ENCODE measurements around the gene YIF1A.
A peak's percentile ranks its signal among the peaks of the same experiment; 100 is the strongest.
"Not testable (repeated sequence)": the region's sequence is repeated elsewhere in the genome, so short reads cannot be mapped to it uniquely, and the experiment has no call there.

Gene YIF1A

DNA sequence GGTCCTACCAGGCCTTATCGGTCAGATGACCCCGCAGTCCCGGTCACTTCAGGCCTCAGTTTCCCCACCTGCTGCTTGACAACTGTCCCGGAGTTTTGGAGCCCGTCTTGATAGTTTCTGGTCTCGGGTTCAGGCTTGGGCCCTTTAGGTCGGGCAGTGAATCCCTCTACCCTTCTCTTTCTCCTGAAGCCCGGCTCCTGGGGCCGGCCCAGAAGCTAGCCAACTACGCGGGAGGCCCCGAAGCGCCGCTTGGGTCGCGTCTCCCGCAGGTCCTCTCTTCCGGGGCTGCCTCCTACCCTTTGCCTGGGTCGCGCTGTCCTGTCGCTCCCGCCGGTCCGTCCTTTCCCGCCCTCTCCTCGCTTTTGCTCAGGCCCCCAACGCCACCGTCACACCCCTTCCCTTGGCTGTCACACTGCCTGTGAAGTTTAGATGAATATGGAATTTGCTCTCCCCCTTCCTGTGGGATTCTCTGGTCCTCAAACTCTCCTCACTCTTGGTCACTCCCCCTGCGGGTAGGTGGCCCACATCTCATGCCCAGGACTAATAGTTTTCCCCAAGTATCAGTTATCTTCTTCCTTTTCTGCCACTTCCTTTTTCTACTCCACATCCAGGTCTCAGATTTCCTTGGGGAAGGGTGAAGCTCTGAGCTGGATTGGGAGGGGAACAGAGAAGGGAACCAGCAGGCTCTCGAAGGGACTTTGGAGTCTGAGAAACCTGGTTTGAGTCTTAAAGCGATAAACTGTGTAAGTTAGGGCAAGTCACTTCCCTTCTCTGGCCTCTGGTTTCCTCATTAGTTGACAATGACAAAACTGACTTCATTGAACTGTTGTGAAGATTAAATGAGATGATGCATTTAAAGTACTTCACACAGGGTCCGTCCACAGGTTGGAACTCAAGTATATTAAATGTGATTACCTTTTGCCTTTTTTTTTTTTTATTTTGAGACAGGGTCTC is 19.7 kb downstream of the YIF1A start:
- no peak for DNase-seq (ENCODE audit: low read depth in 2 of 2)

DNA sequence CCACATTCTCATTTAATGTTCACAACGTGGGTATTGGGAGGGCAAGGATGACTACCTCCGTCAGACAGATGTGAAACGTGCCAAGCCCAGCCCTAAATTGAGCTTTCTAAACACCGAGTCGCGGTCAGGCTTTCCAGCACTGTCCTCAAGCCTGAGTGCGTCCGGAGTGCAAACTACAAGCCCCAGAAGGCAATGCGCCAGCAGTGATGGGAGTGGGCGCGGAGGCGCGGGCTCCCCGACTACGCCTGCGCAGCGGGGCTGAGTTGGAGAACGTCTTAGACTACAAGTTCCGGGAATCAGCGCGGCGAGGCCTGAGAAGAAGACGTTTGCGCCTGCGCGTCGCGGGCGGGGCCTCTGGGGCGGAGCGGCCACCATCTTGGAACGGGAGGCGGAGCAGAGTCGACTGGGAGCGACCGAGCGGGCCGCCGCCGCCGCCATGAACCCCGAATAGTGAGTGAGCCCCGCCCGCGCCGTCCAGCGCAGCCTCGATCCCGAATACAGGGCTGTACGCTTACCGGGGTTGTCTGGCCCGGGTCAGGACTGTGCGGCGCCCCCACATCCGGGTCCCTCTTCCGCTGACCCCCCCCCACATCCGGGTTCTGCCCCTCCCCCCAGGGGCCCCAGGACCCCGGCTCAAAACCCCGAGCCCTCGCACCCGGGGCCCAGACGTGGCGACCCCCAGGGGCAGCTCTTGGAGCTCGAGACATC is 20.5 kb downstream of the YIF1A start, which contains the start of gene RAB1B:
Gene RAB1B (plus strand): TSS at position 396 of the 708 bp plus-strand sequence. CDS start 41 bp downstream, at position 437.
- peak; percentile 100 for DNase-seq (ENCODE audit: low read depth in 2 of 2)

DNA sequence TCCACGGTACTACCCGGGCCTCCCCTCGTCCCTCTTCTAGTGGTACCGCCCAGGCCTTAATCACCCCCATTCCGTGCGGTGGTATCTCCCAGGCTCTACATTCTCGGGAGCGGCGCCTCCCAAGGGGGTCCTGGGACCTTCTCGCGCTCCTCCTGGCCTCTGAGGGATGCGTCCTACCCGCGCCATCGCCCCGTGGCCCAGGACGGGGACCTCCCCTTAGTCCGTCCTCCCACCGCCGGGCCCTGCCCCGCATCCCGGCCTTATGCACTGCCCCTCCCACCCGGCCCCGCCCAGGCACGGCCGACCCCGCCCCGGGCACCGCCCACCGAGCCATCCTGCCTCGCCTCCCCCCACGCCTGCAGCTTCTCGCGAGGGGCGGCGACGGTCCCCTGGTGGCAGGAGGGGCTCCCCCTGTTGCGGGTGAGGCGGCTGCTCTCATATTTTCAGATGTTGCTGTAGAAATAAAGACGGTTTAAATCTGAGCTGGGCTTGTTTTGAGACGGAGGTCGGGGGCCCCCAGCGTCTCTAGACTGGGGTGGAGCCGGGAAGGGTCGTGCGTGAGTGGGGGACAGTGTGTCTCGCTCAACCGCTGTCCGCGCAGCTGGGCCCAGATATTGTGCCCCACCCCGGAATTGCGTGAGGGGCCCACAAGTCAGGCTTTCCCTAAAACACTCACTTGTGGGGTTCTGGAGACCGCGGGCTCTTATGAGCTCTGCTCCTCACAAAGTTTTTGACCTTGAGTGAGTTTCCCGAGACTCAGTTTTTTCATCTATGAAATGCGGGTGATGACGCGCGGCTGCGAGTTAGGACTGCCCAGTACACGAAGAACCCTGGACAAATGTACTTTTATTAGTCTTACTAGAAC is 21.3 kb downstream of the YIF1A start:
- DNase-seq (ENCODE audit: low read depth in 2 of 2) = peak; percentile 70 to 73

DNA sequence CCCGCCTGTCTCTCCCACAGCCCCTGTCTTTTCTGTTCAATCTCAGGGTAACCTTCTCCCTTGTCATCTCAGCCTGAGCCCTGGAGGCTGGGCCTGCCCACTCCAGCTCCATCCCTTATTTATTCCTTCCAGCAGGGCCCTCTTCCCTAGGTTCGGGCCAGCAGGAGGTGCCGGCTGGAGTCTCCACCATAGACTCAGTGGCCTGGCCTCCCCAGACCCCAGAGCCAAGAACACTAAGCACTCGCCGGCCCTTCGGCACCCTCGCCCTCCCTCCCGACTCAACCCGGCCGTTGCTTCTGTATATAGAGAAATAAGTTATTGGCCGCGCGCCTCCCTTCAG is 21.9 kb downstream of the YIF1A start:
- DNase-seq (ENCODE audit: low read depth in 2 of 2) = no peak

DNA sequence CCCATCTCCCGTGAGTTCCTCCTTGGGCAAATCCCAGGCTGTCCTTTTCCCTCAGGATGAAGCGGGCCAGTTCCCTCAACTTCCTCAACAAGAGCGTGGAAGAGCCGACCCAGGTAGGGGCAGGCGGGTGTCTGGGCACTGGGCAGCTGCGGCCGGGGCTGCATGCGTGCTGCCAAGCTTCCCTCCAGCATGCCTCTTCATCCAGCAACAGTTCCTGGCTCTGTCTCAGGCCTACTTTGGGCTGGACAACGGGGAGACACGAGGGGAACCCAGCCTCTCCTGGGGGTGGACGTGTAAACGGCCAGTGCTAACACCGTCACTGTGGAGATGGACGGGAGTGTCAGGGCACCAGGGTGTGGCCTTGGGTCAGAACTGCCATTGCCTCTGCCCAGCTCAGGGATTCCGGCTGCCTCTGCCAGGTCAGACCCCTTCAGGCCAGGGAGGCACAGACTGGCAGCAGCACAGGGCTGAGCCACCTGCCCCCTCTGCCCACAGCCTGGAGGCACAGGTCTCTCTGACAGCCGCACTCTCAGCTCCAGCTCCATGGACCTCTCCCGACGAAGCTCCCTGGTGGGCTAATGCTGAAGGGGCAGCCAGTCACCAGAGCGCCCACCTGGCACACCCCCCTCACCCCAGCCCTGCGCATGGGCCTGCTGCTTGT is 22.4 kb downstream of the YIF1A start:
- no peak for DNase-seq (ENCODE audit: low read depth in 2 of 2)

DNA sequence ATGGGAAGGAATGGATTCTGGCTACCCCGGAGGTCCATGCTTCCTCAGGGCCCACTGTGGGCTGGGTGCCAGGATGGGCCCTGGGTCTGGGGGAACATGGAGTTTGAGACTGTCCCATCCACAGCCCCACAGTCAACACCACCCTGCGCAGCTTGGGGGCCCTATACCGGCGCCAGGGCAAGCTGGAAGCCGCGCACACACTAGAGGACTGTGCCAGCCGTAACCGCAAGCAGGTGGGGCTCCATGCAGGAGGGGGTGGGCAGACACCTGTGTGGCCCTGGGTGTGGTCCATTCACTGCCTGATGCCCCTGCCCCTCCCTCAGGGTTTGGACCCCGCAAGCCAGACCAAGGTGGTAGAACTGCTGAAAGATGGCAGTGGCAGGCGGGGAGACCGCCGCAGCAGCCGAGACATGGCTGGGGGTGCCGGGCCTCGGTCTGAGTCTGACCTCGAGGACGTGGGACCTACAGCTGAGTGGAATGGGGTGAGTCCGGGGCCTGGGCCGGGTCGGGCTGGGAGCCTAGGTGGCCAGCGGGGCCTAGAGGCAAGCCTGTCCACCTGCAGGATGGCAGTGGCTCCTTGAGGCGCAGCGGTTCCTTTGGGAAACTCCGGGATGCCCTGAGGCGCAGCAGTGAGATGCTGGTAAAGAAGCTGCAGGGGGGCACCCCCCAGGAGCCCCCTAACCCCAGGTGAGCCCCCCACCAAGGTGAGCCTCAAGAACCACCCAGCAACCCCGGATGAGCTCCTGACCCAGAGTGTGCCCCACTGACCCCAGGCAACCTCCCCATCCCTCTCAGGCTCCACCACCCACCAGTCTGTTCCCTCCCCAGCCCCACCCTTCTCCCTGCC is 23.2 kb downstream of the YIF1A start:
- no peak for DNase-seq (ENCODE audit: low read depth in 2 of 2)

DNA sequence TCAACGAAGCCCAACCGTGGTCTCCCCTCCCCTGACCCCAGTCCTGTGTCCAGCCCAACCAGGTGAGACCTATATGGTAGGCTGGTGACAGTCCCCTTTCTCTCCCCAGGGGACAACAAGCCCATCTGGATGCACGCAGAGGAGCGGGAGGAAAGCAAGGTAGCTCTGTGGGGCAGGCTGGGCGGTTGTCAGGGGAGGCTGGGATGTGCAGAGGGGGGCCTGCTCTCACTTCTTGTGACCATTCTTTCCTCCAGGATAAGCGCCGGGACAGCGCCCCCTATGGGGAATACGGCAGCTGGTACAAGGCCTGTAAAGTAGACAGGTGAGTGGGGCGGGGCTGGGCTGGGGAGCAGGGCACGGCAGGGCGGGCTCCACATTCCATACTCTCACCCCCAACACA is 24.0 kb downstream of the YIF1A start:
- no peak for DNase-seq (ENCODE audit: low read depth in 2 of 2)

DNA sequence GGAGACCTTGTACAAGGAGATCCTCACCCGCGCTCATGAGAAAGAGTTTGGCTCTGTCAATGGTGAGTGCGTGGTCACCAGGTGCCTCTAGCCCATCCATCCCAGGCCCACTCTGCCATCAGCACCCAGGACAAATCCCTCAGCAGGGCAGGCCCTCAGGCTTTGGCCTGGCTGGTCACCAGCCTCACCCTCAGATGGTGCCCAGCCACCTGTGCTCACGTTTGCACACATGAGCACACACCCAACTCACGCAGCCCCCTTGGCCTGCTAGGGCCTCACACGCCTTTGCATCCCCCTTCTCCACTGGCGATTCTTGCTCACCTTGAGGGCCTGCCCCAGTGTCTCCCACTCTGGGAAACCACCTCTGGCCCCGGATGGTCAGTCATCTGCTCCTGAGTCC is 24.6 kb downstream of the YIF1A start:
- DNase-seq (ENCODE audit: low read depth in 2 of 2) = no peak

DNA sequence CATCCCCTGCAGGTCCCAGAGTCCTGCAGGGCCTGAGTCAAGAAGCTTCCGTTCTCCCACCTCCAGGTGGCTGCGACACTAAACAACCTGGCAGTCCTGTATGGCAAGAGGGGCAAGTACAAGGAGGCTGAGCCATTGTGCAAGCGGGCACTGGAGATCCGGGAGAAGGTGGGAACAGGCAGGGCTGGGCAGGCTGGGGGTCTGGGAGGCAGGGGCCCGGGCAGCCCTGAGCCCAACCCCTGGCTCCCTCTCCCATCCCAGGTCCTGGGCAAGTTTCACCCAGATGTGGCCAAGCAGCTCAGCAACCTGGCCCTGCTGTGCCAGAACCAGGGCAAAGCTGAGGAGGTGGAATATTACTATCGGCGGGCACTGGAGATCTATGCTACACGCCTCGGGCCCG is 25.2 kb downstream of the YIF1A start:
- no peak for DNase-seq (ENCODE audit: low read depth in 2 of 2)

DNA sequence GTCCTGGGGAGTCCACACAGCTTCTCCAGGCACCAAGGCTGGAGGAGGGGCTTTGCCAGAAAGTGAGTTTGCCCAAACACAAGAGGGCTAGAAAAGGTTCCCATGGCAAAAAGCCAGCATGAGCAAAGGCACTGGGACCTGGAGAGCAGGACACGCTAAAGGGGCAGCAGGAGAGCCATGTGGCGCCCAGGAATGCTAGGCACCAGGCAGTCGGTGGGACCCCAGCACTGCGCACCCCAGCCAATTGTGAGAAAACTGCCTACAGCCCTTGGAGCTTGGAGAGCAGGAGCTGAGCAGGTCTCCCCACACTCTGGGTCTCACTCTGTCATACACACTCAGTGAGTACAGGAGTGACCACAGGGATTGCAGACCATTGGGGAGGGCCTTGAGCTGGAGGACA is 25.7 kb downstream of the YIF1A start:
- DNase-seq (ENCODE audit: low read depth in 2 of 2) = no peak

DNA sequence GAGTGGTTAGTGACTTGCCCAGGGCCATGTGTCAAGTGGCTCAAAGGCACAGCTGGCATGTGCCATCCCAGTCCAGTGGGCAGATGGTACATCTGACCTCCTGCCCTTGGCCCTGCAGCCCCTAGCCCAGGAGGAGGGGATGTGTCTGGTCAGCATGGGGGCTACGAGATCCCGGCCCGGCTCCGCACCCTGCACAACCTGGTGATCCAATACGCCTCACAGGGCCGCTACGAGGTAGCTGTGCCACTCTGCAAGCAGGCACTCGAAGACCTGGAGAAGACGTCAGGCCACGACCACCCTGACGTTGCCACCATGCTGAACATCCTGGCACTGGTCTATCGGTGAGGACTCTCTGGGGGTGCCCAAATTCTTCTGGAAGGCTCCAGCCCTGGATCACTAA is 26.2 kb downstream of the YIF1A start:
- no peak for DNase-seq (ENCODE audit: low read depth in 2 of 2)

DNA sequence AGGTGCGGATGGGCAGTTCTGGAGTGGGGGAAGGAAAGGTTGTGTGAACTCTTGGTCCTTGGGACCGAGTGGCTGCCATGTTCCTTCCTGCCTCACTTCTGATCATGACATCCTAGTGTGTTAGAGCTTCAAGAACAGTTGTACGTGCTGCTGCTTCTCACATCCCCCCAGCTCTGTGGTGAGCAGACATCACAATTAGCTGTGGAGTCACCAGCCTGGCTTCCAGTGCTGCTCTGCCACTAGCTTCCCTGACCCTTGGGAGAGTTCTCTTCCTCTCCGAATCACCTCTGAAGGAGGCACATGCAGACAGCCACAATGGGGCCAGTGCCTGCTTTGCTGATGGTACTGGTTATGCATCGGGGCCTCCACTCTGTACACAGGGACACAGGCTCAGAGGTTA is 26.8 kb downstream of the YIF1A start:
- no peak for DNase-seq (ENCODE audit: low read depth in 2 of 2)

DNA sequence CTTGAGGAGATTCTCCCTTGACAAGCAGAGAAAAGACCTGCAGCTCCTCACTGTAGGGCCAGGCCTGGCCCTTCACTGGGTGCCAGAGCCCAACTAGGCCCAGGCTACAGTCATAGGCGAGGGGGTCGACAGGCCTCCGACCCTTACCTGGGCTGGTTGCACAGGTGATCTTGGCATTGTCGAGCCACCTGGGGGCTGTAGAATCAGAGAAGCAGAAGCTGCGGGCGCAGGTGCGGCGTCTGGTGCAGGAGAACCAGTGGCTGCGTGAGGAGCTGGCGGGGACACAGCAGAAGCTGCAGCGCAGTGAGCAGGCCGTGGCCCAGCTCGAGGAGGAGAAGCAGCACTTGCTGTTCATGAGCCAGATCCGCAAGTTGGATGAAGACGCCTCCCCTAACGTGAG is 27.4 kb downstream of the YIF1A start:
- no peak for DNase-seq (ENCODE audit: low read depth in 2 of 2)

DNA sequence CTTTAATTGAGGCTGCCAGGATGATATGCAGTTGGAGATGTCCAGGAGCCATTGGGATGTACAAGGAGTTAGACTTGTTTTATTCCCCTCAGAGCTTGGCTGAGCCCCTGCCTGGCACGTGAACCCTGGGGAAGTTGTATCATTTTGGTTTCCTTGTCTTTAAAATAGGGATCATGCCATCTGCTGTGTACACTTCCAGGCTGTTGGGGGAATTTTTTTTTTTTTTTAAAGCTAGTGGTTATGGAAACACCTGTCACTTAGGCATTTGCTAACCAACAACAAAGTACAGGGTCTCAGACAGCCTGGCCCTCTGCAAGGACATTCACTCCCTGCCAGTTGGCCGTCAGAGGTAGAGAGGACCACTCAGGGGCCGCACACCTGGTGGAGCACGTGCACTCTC is 29.0 kb downstream of the YIF1A start:
- no peak for DNase-seq (ENCODE audit: low read depth in 2 of 2)

DNA sequence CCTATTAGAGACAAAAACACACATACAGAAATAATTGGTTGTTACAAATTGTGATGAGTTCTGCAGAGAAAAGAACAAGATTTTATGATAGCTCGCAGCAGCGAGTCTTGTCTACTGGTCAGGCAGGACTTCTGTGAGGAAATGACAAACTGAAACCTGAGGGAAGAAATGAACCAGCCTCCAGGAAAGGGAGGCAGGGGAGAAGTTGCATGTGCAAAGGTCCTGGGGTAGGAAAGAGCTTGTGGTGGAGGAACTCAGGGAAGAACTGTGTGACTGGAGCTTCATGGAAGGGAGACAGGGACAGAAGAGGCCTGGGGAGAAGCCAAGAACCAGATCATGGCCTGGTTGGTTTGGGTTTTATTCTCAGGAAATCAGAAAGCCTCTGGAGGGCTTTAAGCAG is 29.7 kb downstream of the YIF1A start:
- no peak for DNase-seq (ENCODE audit: low read depth in 2 of 2)

DNA sequence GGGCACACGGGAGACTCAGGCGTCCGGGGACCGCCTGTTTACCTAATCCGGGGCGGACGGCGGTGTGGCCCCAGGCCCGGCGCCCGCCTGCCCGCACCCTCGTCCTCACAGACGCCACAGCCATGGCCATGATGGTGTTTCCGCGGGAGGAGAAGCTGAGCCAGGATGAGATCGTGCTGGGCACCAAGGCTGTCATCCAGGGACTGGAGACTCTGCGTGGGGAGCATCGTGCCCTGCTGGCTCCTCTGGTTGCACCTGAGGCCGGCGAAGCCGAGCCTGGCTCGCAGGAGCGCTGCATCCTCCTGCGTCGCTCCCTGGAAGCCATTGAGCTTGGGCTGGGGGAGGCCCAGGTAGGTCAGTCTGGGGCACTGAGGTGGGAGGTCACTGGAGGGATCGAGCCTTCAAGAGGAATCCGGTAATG is 30.5 kb downstream of the YIF1A start:
- no peak for DNase-seq (ENCODE audit: low read depth in 2 of 2)

DNA sequence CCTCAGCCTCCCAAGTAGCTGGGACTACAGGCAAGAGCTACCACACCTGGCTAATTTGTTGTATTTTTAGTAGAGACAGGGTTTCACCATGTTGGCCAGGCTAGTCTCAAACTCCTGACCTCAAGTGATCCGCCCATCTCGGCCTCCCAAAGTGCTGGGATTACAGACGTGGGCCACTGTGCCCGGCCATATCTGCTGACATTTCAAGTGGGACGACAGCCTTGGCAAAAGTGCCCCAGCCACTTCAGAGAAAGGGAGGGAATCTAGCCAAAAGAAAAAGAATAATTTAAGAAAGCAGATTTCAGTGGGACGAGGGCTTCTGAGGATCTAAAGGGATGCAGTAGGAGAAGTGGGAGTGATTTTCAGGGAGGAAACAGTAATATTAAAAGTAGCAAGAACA is 35.9 kb downstream of the YIF1A start:
- DNase-seq (ENCODE audit: low read depth in 2 of 2) = not testable (repeated sequence)

DNA sequence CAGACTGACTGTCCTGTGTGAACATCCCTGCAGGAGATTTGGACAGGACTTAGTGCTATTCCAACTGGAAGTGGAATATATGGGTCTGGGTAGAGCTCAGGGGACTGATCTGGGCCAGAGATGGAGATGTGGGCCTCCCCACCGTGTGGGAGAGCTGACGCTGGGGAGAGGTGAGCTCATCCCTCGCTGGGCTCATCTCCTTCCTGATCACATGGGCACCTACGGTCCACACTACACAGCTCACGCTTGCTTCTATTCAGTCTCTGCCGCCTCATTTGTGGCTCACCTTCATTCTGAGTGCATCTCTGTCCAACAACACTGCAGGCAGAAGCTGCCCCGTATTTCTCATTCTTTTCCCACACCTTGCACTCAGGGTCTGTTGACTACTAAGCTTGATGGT is 37.1 kb downstream of the YIF1A start:
- DNase-seq (ENCODE audit: low read depth in 2 of 2) = no peak

DNA sequence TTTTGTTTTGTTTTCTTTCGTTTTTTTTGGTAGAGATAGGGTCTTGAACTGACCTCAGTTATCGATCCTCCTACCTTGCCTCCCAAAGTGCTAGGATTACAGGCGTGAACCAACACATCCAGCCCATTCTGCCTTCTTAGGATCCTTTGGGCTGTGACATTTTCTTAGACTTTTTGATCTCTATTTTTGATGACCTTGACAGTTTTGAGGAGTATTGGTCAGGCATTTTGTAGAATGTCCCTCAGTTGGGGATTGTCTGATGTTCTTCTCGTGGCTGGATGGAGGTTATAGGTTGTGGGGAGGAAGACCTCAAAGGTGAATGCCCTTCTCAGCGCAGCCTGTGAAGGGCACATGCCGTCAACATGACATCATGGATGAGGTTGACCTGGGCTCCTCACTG is 40.0 kb downstream of the YIF1A start:
- no peak for DNase-seq (ENCODE audit: low read depth in 2 of 2)

DNA sequence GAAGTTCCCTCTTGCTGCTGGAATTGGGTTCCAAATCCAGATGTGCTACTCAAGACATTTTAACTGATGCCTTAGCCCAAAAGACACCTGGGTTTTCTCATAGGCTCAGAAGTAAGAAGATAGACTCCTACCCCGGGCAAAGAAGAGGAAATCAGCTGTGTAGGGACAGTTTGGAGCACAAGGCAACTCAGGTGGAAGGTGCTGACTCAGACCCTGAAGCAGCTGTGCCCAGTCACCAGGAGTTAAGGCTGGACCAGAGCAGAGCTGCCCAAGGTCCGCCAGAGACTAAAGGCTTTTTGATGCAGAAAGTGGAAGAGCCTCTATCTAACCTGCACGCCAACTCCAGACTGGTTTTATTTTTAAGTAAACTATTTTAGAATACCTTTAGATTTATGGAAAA is 41.1 kb downstream of the YIF1A start:
- no peak for DNase-seq (ENCODE audit: low read depth in 2 of 2)

DNA sequence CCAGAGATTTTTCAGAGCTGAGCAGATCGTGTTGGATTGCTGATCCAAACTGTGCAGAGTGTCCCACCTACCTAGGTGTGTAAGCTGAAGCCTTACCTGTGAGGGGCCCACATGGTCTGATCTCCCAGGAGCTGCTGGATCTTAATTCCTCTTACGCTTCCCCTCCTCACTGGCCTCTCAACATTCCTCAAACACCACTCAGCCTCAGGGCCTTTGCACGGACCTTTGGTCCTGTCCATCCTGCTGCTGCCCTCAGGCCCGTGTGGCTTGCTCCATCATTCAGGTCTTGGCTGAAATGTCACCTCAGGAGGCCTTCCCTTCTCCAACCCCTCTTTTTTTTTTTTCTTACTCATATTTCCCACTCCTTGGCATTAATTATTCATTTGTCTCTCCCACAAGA is 41.6 kb downstream of the YIF1A start:
- no peak for DNase-seq (ENCODE audit: low read depth in 2 of 2)

Measured in activated CD8-positive, alpha-beta memory T cell treated with anti-CD3 and anti-CD28 coated beads for 4 hours (primary cell).